GM19043 (cell line): ENCODE measurements around the gene RTN4R.
"Not testable (repeated sequence)": the region's sequence is repeated elsewhere in the genome, so short reads cannot be mapped to it uniquely, and the experiment has no call there.

ENCODE experiments used
- ATAC-seq: cut with Tn5 transposase; IDR thresholded peaks from one replicate; pipeline ENCODE4 v1.9.1; 2021; ENCODE audit warnings: low read depth; ENCODE audit not compliant: unreplicated experiment

RTN4R gene

DNA sequence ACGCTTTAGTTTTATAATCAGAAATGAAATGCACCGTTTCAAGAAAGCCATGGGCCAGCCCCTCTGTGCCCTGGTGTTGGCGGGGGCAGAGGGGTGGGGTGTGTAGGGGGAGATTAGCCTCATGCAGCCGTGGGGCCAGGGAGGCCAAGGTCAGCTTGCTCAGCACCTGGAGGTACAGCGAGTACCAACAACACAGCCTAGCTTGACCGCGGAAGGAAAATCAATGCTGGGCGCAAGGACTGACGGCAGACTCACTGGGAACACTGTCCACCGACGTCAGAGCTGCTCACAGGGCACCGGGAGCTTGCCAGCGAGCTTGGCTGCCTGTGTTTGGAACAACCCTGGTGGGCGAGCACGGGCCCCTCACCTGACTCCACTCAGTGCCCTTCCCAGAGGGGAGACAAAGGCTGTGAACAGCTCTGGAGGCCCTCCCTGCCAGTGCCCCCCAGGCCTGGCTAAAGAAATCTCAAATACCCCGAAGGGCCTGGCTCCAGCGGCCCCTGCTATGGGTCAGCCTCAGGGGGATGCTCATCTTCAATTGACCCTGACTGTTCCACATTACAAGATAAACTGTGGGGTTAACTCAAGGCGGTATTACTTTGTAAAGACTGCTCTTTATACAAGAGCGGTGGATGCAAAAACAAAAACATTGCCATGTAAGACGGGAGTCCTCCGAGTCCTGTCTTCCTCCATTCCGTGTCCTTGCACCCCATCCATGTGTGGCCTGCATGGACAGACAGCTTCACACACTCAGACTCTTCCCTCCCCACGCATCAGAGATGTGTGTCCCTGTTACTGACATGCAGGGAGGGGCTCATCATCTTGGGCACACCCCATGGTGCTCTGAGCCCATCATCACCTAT is 21.3 kb upstream of the RTN4R start:
- not testable (repeated sequence) for ATAC-seq

DNA sequence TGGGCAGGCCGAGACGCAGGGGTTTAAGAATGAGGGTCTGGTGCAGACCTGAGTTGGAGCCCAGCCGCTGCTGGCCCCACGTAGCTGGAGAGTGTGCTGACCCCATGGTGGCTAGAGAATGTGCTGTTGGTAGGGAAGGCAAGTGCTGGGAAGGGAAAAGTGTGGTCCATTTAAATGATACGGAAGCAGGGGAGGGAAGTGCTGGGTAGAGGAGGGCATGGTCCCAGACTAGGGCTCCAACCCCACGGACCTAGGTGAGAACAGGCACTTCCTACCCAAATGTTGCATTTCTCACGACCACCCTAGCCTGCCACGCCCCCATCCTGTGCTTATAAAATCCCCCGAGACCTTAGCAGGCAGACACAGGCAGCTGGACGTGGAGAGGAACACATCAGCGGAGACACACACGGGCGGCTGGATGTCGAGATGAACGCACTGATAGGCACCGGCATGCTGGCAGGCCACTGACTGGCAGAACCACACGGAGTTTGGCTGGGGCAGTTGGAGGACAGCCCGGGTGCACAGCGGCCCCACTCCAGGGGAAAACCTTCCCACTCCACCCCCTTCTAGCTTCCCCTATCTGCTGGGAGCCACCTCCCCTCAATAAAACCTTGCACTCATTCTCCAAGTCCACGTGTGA is 18.8 kb upstream of the RTN4R start:
- ATAC-seq = not testable (repeated sequence)

DNA sequence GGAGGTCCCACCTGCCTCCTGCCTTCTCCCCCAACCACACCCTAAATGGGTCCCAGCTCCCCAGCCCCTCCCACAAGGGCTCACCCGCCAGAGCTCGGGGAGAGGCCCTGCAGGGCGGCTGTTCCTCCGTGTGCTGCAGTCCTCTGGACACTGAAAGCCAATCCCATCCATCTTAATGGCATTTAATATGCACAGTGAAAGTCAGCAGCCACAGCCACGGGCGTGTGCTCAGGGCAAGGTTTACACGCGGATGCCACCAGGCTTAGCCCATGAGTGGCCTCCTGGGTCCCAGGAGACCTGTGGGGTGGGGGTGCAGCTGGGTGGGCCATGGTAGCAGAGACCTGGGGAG is 18.2 kb upstream of the RTN4R start:
- not testable (repeated sequence) for ATAC-seq

DNA sequence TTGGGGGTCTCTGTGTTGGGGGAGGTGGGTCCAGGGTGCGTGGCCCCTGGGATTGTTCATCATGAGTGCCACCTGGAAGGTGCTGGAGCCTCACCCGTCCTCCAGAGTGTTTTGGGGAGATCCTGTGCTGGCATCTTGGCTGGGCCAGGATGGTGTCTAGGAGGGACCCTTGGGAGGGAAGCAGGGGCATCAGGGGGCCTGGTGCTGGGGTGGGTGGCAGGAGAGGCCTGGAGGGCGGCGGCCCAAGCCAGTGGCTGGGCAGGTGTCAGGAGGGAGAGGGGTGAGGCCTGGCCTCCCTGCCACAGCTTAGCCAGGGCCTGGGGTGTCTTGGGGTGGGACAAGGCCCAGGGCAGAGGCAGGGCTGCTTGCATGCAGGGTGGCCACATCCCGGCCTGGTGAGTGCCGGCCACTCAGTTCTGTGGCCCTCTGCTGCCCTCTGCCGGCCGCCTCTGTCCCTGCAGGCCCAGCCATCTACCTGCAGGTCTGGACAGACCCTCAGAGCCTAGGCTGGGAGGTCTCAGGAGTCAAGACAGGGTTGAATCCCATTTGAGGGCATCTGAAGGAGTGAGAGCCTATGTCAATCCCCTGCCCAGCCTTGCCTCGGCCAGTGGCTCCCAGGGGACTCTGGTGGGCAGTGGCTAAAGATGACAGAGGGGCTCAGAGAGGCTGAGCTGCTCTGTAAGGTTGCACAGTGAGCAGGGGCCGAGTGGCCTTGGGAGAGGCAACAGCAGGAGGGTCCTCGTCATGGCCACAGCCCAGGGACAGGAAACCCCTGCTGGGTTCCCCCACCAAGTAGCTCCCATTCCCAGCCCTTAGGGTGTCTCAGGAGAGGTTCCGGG is 17.6 kb upstream of the RTN4R start:
- ATAC-seq = not testable (repeated sequence)

DNA sequence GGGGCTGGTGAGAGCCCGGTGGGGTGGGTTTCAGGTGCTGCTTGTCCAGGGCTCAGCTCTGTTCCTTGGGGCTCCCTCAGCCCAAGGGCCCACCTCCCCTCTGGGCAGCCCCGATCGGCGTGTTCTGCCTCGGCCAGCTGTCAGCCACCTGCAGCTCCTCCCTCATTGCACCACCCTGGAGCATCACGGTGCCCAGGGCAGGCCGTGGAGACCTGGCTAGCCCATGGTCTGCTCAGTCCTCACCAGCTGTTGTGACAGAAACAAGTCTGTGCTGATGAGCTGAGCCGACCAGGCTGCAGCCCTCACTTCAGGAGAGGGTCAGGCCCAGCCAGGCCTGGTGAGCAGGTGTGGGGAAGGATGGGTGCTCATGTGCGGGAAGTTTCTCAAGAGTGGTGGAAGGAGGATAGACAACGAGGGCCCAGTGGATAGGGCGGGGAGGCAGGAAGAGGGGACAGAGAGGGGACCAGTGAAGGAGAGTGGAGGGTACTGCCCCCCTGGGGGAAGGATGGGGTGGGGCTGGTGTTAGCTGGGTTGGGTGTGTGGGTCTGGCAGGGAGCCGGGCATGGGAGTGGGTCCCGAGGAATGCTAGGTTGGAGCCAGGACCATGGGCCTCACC is 16.5 kb upstream of the RTN4R start:
- ATAC-seq = no peak

DNA sequence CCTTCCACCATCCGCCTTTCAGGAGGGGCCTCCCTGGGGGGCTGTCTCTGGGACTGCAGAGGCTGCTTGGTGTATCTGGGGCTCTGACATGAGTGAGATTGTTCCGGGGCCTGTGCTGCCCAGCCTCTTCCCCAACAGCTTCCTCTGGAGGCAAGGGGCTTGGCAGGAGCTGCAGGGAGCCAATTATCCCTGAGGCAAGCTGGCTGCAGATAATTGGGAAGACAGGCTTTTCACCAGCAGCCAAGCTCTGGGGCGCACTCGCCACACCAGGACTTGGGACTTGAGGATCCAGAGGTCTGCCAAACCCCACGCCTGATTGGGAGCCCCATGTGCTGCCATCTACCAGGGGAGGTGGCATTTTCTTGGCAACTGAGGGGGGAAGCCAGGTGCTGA is 15.6 kb upstream of the RTN4R start:
- no peak for ATAC-seq

DNA sequence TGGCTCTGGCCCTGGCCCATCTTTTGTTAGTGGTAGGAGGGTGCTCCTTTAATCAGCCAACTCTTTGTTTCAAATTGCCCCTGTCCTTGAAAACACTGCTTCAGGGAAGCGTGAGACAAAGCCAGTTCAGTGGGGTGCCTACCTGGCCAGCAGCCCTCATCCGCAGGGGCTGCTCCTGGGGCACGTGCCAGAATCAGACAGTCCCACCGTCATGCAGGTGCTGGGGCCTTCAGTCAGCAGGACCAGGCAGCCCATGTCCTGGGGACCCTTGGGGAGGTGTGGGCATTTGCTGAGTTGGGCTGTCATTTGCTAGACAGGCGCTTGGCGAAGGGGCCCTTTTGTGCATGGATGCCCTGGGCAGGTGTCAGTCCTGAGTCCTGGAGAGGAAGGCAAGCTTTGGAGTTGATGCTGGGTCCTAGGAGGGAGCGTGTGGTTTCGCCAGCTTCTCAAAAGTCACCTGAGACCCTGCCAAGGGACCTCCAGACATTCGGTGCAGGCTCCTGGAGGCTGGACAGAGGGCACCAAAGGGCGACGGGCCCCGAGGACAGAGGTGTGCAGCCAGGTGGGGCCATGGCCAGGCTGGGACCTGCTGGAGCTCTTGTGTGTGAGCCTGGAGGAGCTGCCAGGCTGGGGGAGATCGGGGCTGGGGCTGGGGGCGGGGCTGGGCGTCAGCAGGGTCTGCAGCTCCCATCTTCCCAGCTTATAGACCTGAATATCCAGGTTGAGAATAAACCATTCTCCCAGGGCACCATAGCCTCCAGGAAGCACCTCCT is 15.0 kb upstream of the RTN4R start:
- ATAC-seq = no peak

DNA sequence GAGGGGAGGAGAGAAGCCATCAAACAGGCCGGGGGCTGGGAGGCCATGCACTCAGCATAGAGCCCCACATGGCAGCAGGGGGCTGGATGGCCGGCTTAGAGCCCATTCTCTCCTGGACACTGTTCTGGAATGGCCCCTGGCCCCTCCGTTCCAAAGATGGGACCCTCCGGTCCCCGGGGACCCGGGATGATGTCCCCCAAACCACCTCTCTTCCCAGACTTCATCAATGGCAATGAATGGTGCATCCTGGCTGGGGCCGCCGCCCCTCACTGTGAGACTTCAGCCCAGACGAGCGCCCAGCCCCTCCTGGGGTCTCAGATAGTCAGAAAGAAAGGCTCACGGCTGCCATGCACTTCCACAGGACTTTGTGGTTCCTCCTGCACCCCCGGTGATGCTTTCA is 13.8 kb upstream of the RTN4R start:
- no peak for ATAC-seq

DNA sequence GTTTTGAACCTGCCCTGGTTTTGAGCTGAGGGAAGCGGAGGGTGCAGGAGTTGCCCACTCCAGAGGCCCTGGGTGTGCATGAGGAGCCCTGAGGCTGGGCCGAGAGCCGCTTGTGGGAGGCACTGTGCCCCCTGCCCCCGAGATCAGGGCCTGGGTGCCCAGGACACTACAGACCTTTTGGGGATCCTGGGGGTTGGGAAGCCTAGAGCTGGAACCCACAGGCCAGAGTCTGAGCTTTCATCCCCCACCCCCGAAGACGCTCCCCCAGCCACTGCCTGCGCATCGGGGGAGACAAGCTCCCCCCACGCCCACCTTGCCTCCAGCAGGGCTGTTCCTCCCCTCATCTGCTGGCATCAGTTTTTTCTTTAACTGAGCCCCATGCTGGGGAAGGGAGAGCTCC is 13.4 kb upstream of the RTN4R start:
- not testable (repeated sequence) for ATAC-seq

DNA sequence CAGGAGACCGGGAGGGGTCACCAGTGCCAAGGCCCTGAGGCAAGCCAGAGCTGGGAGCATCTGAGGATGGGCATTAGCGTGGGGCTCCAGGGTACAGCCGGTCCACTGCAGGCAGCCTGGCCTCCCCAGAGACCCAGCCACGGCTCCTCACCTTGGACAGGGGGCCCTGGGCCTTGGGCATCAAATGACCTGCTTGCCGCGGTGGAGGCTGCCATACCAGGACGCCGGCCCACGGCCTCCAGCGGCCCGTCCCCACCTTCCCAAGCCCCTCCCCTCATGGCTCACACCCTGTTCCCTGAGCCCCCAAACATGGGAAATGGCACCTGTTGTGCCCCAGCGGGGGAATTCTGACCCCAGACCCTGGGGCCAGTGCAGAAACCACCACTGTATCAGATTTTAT is 12.7 kb upstream of the RTN4R start:
- ATAC-seq = no peak

DNA sequence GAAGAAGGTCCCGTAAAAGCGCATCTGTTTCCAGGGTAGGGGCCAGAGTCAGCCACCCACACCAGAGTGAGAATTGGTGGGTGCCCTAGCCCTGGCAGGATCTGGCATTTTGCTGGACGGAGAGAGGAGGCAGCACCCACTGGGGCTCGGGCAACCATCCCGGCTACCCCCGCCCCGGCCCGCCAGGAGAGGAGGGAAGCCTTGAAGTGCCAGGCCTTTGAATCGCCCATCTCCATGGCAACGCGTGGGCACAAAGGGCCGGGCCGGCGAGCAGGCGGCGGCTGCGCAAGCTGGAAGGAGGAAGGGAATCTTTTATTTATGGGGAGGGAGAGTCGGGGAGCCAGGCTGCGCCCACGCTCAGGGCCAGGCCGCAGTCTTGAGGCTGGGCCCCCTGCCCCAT is 12.0 kb upstream of the RTN4R start:
- not testable (repeated sequence) for ATAC-seq

DNA sequence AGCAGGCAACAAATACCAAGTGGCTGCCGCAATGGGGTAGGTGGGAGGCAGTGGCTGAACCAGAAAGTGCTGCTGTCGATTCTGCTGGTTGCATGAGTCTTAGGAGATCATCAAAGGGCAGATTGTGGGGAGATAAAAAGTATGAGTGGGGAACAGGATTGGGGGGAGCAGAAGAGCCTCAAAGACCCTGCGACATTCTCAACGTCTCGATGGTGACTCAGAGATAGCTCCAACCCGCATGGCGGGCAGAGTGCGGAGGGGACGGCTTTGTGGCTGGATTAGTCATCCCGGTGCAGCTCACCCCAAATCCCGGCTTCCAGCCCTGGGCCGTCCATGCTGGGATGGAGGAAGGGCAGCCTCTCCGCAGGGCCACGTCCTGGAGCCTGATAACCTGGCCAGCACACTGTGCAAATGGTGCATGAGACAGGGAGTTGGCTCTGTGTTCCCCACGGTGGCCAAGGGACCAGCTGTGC is 11.6 kb upstream of the RTN4R start:
- no peak for ATAC-seq

DNA sequence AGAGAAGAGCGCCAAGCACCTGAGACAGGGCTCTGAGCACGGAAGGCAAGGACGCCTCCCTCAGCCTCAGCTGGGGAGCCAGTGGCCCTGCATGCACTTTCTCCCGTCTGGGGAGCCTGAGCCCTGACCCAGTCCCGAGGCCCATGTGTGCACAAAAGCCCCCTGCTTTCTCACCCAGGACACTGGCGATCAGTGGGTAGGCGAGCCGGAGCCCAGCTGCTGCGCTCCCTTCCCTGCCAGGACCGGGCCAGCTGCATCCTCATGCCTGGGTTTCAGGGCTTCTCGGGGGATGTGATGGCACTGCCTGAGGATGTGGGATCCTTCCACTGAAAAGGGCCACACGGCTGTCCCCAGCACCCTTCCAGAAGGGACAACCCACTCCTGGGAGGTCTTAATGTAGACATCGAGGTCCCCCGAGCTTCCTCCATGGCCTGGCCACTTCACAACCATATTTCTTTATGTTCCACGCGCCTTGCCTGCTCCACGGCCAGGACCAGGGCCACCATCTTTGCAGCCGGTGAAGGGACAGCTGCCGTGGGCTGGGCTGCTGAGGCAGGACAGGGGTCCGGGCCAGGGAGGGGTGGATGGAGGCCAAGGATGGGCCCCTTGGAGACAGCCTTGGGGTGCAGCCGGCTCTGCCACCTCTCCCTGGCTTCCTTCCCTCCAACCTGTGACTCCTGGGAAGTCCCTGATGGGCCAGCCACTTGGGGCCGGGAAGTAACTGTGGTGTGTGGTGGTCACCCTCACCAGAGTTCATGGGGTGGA is 10.8 kb upstream of the RTN4R start:
- not testable (repeated sequence) for ATAC-seq

DNA sequence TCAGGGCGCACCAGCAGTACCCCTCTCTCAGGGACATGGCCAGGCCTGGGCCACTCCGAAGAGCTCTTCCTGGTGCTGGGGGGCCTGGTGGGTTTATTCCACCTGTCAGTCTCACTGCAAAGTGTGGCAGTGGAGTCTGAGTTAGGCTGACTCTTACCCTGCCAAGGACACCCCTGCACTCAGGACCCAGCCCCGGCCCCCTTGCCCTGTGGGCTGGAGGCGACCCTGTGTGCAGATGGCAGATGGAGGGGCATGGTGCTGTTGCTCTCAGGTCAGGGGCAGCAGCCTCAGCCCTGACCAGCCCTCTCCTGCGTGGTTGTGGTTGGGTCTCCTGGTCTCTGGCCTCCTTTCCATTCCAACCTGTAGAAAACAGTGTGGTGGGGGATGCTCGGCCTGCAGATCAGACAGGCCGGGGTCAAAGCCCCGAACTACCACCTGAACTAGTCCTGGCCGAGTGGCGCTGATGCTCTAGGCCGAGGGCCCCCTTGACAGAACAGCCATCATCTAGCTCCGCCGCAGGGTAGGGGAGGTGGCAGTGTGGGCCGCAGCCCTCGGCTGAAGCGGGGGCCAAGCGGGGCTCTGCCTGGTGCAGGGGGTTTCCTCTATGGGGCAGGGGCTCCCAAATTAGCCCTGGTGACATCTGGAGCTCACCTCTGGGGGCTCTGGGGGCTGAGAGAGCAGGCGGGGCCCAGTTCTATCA is 10.0 kb upstream of the RTN4R start:
- ATAC-seq = not testable (repeated sequence)

DNA sequence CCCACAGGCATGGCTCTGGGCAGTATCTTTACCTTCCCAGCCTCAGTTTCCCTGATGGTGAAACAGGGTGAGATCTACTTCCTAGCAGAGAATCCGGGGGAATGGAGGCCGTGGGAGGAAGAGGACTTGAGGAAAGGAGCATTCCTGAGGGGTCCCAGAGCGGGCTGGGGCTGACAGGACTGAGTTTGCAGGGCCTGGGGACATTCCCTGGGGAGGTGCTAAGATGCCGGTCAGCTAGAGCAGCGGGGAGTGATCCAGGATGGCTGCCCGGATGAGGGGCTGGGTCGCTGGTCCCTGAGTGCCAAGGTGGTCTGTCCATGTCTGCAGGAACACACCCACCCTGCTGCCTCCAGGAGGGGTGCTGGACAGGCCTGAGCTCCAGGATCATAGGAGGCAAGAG is 8.3 kb upstream of the RTN4R start:
- ATAC-seq = no peak

DNA sequence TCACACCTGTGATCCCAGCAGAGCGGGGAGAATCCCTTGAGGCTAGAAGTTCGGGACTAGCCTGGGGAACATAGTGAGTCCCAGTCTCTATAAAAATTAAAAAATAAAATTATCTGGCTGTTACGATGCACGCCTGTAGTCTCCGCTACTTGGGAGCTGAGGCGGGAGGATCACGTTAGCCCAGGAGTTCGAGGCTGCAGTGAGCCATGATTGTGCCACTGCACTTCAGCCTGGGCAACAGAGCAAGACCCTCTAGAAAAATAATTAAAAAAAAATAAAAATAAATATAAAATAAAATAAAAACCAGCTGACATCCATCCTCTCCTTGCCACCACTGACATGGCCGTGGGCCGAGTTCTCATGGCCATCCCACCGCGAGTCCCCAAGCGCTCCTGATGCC is 7.7 kb upstream of the RTN4R start:
- no peak for ATAC-seq

DNA sequence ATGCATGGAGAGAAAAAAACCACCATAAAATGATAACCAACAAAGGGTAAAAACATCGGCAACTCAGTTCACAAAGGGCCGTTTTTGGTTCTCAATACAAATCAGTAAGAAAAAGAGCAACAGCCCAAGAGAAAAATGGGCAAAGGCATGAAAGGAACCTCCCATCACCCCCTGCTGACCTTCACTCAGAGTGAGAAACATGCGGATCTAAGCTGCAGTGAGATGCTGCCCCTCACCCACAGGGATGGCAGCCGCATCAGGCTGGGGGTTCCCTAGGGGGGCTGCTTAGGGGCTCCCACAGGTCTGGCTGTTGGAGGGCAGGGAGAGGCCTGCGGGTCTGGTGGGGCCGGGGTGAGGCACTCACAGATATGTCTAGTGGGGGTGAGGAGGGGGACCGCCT is 7.2 kb upstream of the RTN4R start:
- ATAC-seq = not testable (repeated sequence)

DNA sequence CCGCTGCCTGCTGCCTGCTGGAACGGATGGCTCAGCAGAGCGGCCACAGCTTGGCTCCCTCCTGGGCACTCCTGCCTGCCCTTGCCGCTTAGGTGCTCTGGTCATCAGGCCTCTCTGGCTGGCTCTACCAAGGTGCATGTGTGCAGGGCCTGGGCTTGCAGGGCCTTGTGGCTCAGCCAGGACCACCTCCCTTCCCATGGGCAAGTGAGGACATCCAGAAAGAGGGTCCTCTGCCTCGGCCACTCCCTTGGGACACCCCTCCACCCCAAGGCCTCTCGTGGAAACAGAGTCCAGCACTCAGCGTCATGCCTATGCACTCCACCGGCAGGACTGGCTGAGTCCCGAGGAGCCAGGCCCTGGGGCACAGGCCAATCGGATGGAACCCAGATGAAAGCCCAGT is 6.3 kb upstream of the RTN4R start:
- ATAC-seq = not testable (repeated sequence)

DNA sequence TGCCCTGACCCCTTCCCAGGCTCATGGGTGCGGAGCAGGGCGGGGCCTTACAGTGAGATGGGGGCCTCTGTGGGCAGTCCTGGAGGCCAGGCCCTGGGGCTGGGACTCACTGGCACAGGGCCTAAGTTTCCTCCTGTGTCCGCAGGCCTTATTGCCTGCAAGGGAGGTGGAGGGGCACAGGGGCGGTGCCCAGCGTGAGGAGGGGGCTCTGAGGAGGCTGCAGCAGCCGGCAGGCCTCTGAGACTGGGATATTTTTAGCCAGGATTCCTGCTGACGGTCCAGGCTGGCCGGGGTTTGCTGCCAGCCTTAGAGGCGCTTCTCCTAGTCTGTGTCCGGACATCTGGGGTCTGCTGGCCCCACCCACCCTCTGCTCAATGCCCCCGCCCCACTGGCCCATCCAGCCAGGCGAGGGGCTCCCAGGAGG is 5.7 kb upstream of the RTN4R start:
- no peak for ATAC-seq
